PFSK-1 (cell line): ENCODE measurements around the gene RGS3.

Source experiments
- SIN3A ChIP-seq: IDR thresholded peaks from 2 replicates; pipeline ENCODE4 v1.6.1; 2012; ENCODE audit warnings: mild to moderate bottlenecking, low read length, moderate library complexity, borderline replicate concordance; ENCODE audit not compliant: insufficient read depth
- TAF1 ChIP-seq: IDR thresholded peaks from 2 replicates; pipeline ENCODE4 v1.6.1; 2012; ENCODE audit warnings: low read length, control low read depth, borderline replicate concordance; ENCODE audit not compliant: insufficient read depth

DNA sequence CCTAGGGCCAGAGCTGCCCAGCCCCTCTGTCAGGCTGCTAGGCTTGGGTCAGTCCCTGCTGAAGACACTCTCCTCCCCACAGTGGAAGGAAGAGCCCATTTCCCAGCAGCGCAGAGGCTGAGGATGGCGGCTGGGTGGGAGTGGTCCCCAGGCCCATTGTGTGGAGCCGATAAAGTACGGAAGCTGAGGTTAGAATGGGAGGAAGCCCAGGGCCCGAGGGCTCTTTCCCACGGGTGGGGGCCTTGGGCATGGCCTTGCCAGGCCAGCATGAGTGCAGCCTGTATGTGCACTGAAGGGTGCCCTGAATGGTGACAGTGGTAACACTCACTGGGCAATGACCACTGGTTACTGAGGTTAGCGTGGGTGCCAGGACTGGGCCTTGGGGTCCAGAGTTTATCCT lies 125.9 kb downstream of the RGS3 start:
- TF ChIP-seq TAF1: no peak
- TF ChIP-seq SIN3A: no peak
